Naive thymus-derived CD8-positive, alpha-beta T cell (primary cell): ENCODE data around the gene EIF5B. TPM values are rescaled to one million over a fixed set of nuclear protein-coding genes. Genes with fewer than 3 reads are reported as not detected.

ENCODE experiments used
- ATAC-seq, 2 donors: fragments of 150-1000 bp; cut with Tn5 transposase in 1 of 2; sonication (Bioruptor Pico), chemical (Tn5 transposase) in 1 of 2; 1 replicate in 1 of 2; 2 replicates in 1 of 2; pipeline ENCODE4 v1.10.0; 2021; ENCODE audit warnings: mild to moderate bottlenecking in 2 of 2, moderate library complexity in 2 of 2
- POLR2A ChIA-PET: fragments of 350-600 bp; sonication (Branson Sonifier 250); formaldehyde crosslinking; loops from one replicate; lab custom pipeline; 2021; ENCODE audit warnings: antibody characterized with exemption; lab: Charles Lee
- DNase-seq, 10 donors: peaks; one replicate each; pipeline versions ENCODE4 v3.0.0 to v3.0.0-alpha.2; 2020 to 2022
- H3K27ac Mint-ChIP-seq, 10 donors: one replicate each; pipeline ENCODE4 v1.8.0; 2020 to 2022; ENCODE audit warnings: mild to moderate bottlenecking in 10 of 10, mixed read lengths in 10 of 10, moderate library complexity in 4 of 10, inconsistent platforms in 1 of 10
- H3K27me3 Mint-ChIP-seq, 5 donors: one replicate each; pipeline ENCODE4 v1.8.0; 2021 to 2022; ENCODE audit warnings: mixed read lengths in 5 of 5
- H3K36me3 Mint-ChIP-seq, 3 donors: one replicate each; pipeline ENCODE4 v1.8.0; 2020 to 2022; ENCODE audit warnings: mixed read lengths in 3 of 3, mild to moderate bottlenecking in 2 of 3, inconsistent platforms in 1 of 3
- H3K4me1 Mint-ChIP-seq, 4 donors: one replicate each; pipeline ENCODE4 v1.8.0; 2021 to 2022; ENCODE audit warnings: mixed read lengths in 4 of 4
- H3K4me3 Mint-ChIP-seq, 10 donors: one replicate each; pipeline ENCODE4 v1.8.0; 2020 to 2022; ENCODE audit warnings: mild to moderate bottlenecking in 10 of 10, mixed read lengths in 10 of 10, moderate library complexity in 6 of 10, inconsistent platforms in 1 of 10
- H3K9me3 Mint-ChIP-seq, 9 donors: one replicate each; pipeline ENCODE4 v1.8.0; 2020 to 2022; ENCODE audit warnings: mixed read lengths in 9 of 9, mild to moderate bottlenecking in 3 of 9, inconsistent platforms in 1 of 9, moderate library complexity in 1 of 9
- polyA plus RNA-seq, 3 donors: library from polyadenylated mRNA; unstranded; fragments of 300-500 nt; fragmentation: Illumina TruSeq; gene quantifications; one replicate each; pipeline ENCODE4 v1.2.3, GENCODE V29; 2021
- total RNA-seq, 8 experiments: library from RNA in 2 of 8; stranded (reverse) in 2 of 8; gene quantifications; one replicate each; pipeline ENCODE4 v1.2.3 and lab custom pipeline; 2021 to 2026

EIF5B gene
- total and polyA plus RNA-seq, 5 experiments from 2014 or later, result 3.0 to 47.9 (median 12.6) TPM

- H3K4me1 Mint-ChIP-seq, result peaks cover 0 to 1% (median 0%) of the 10 kb centered on the region in 4 donors
- ATAC-seq (no peak), DNase-seq (no peak)
- H3K4me3 Mint-ChIP-seq, result peak overlapping the region in 1 of 10 donors; percentile 45
- peaks cover 0 to 7% (median 3%) of the 10 kb centered on the region in 9 donors for H3K9me3 Mint-ChIP-seq
- no peaks in the 10 kb centered on the region for H3K27me3 Mint-ChIP-seq
- POLR2A ChIA-PET, result no interaction called here
- peak overlapping the region in 2 of 10 donors; percentile 8 to 16 for H3K27ac Mint-ChIP-seq
- H3K36me3 Mint-ChIP-seq, result peaks cover 28 to 95% (median 54%) of the 10 kb centered on the region in 3 donors
Observed at GRCh38 chr2:99373144-99373543, 36.0 kb downstream of the EIF5B start.

- ATAC-seq, result no peak
- POLR2A ChIA-PET, result no interaction called here
- Mint-ChIP-seq H3K4me3 (no peak overlapping the region), H3K9me3 (peaks cover 0 to 7% (median 3%) of the 10 kb centered on the region in 9 donors), H3K27ac (peak overlapping the region in 1 of 10 donors; percentile 29), H3K4me1 (peaks cover 0 to 1% (median 0%) of the 10 kb centered on the region in 4 donors), H3K27me3 (no peaks in the 10 kb centered on the region), H3K36me3 (peaks cover 32 to 97% (median 53%) of the 10 kb centered on the region in 3 donors)
- DNase-seq, result no peak
Observed at GRCh38 chr2:99374747-99375146, 37.6 kb downstream of the EIF5B start.

- peak overlapping the region in 2 of 10 donors; percentile 39 to 80 for H3K27ac Mint-ChIP-seq
- peaks cover 0 to 7% (median 3%) of the 10 kb centered on the region in 9 donors for H3K9me3 Mint-ChIP-seq
- H3K27me3 Mint-ChIP-seq, result no peaks in the 10 kb centered on the region
- H3K4me1 Mint-ChIP-seq, result peaks cover 0 to 1% (median 0%) of the 10 kb centered on the region in 4 donors
- POLR2A ChIA-PET, result no interaction called here
- H3K36me3 Mint-ChIP-seq, result peaks cover 32 to 98% (median 52%) of the 10 kb centered on the region in 3 donors
- ATAC-seq (no peak), DNase-seq (no peak)
- H3K4me3 Mint-ChIP-seq, result no peak overlapping the region
Observed at GRCh38 chr2:99376254-99376864, 39.2 kb downstream of the EIF5B start.

GRCh38 chr2:99377879-99378278 is 40.7 kb downstream of the EIF5B start:
- H3K27ac Mint-ChIP-seq, result no peak overlapping the region
- H3K27me3 Mint-ChIP-seq, result no peaks in the 10 kb centered on the region

GRCh38 chr2:99380376-99381010 is 43.3 kb downstream of the EIF5B start:
- H3K4me3 Mint-ChIP-seq, result no peak overlapping the region
- POLR2A ChIA-PET, result no interaction called here
- peaks cover 4 to 92% (median 43%) of the 10 kb centered on the region in 3 donors for H3K36me3 Mint-ChIP-seq
- ATAC-seq, result no peak
- no peak for DNase-seq
- H3K4me1 Mint-ChIP-seq, result peaks cover 0 to 2% (median 0%) of the 10 kb centered on the region in 4 donors
- no peaks in the 10 kb centered on the region for H3K9me3 Mint-ChIP-seq
- no peaks in the 10 kb centered on the region for H3K27me3 Mint-ChIP-seq
- peak overlapping the region in 5 of 10 donors; percentile 2 to 24 (median 14) for H3K27ac Mint-ChIP-seq

More at GRCh38 chr2:99377879-99378278, 40.7 kb downstream of the EIF5B start:
- Mint-ChIP-seq H3K4me3 (no peak overlapping the region), H3K4me1 (peaks cover 0 to 1% (median 0%) of the 10 kb centered on the region in 4 donors), H3K36me3 (peaks cover 24 to 96% (median 48%) of the 10 kb centered on the region in 3 donors), H3K9me3 (peaks cover 0 to 7% (median 3%) of the 10 kb centered on the region in 9 donors)
- no peak for ATAC-seq
- DNase-seq, result no peak
- POLR2A ChIA-PET, result no interaction called here

- no peak overlapping the region for H3K27ac Mint-ChIP-seq
- no peaks in the 10 kb centered on the region for H3K9me3 Mint-ChIP-seq
- peaks cover 4 to 89% (median 31%) of the 10 kb centered on the region in 3 donors for H3K36me3 Mint-ChIP-seq
- no peak overlapping the region for H3K4me3 Mint-ChIP-seq
- H3K27me3 Mint-ChIP-seq, result no peaks in the 10 kb centered on the region
- DNase-seq, result no peak
- peaks cover 0 to 5% (median 0%) of the 10 kb centered on the region in 4 donors for H3K4me1 Mint-ChIP-seq
- POLR2A ChIA-PET, result no interaction called here
- ATAC-seq, result no peak
Observed at GRCh38 chr2:99382143-99382542, 45.0 kb downstream of the EIF5B start.

- H3K27me3 Mint-ChIP-seq, result no peaks in the 10 kb centered on the region
- no peaks in the 10 kb centered on the region for H3K9me3 Mint-ChIP-seq
- POLR2A ChIA-PET, result no interaction called here
- H3K4me3 Mint-ChIP-seq, result no peak overlapping the region
- peak overlapping the region in 3 of 10 donors; percentile 28 to 68 (median 38) for H3K27ac Mint-ChIP-seq
- H3K36me3 Mint-ChIP-seq, result peaks cover 0 to 78% (median 23%) of the 10 kb centered on the region in 3 donors
- ATAC-seq (no peak), DNase-seq (no peak)
- peaks cover 0 to 5% (median 2%) of the 10 kb centered on the region in 4 donors for H3K4me1 Mint-ChIP-seq
Observed at GRCh38 chr2:99386011-99386410, 48.8 kb downstream of the EIF5B start.

- no peaks in the 10 kb centered on the region for H3K27me3 Mint-ChIP-seq
- H3K27ac Mint-ChIP-seq, result peak overlapping the region in 2 of 10 donors; percentile 19 to 46
- H3K9me3 Mint-ChIP-seq, result no peaks in the 10 kb centered on the region
- POLR2A ChIA-PET, result no interaction called here
- H3K36me3 Mint-ChIP-seq, result peaks cover 0 to 74% (median 12%) of the 10 kb centered on the region in 3 donors
- H3K4me1 Mint-ChIP-seq, result peaks cover 0 to 5% (median 2%) of the 10 kb centered on the region in 4 donors
- no peak overlapping the region for H3K4me3 Mint-ChIP-seq
- ATAC-seq (no peak), DNase-seq (no peak)
Observed at GRCh38 chr2:99388892-99389291, 51.7 kb downstream of the EIF5B start.

GRCh38 chr2:99389371-99389770 is 52.2 kb downstream of the EIF5B start:
- ATAC-seq (no peak), DNase-seq (no peak)
- Mint-ChIP-seq H3K36me3 (peaks cover 0 to 75% (median 9%) of the 10 kb centered on the region in 3 donors), H3K27me3 (no peaks in the 10 kb centered on the region), H3K4me1 (peaks cover 0 to 5% (median 2%) of the 10 kb centered on the region in 4 donors), H3K9me3 (no peaks in the 10 kb centered on the region), H3K4me3 (no peak overlapping the region), H3K27ac (peak overlapping the region in 2 of 10 donors; percentile 32 to 44)
- POLR2A ChIA-PET, result no interaction called here

- Mint-ChIP-seq H3K27me3 (no peaks in the 10 kb centered on the region), H3K9me3 (no peaks in the 10 kb centered on the region), H3K4me1 (peaks cover 0 to 5% (median 1%) of the 10 kb centered on the region in 4 donors), H3K27ac (no peak overlapping the region), H3K36me3 (peaks cover 0 to 75% (median 6%) of the 10 kb centered on the region in 3 donors), H3K4me3 (no peak overlapping the region)
- DNase-seq (no peak), ATAC-seq (no peak)
- POLR2A ChIA-PET, result interaction anchor here (0.6 kb wide), 1 partner anchor 93 kb away, joined by 3 read pairs; no protein-coding TSS in a partner anchor
Observed at GRCh38 chr2:99389946-99390345, 52.8 kb downstream of the EIF5B start.

GRCh38 chr2:99395589-99396130 is 58.5 kb downstream of the EIF5B start:
- Mint-ChIP-seq H3K4me1 (no peaks in the 10 kb centered on the region), H3K9me3 (no peaks in the 10 kb centered on the region), H3K27ac (peak overlapping the region in 9 of 10 donors; percentile 34 to 89 (median 58)), H3K36me3 (peaks cover 0 to 93% (median 11%) of the 10 kb centered on the region in 3 donors), H3K27me3 (no peaks in the 10 kb centered on the region), H3K4me3 (no peak overlapping the region)
- ATAC-seq (no peak), DNase-seq (no peak)
- POLR2A ChIA-PET, result no interaction called here

GRCh38 chr2:99397266-99397920 is 60.2 kb downstream of the EIF5B start:
- no peak overlapping the region for H3K4me3 Mint-ChIP-seq
- peaks cover 0 to 3% (median under 1%) of the 10 kb centered on the region in 4 donors for H3K4me1 Mint-ChIP-seq
- peaks cover 0 to 93% (median 11%) of the 10 kb centered on the region in 3 donors for H3K36me3 Mint-ChIP-seq
- H3K27me3 Mint-ChIP-seq, result no peaks in the 10 kb centered on the region
- DNase-seq (no peak), ATAC-seq (no peak)
- POLR2A ChIA-PET, result no interaction called here
- no peaks in the 10 kb centered on the region for H3K9me3 Mint-ChIP-seq
- peak overlapping the region in 8 of 10 donors; percentile 1 to 90 (median 52) for H3K27ac Mint-ChIP-seq
